Ureter (tissue), 1 donor: ENCODE data around the gene PRRC2A. TPM values are rescaled to one million over a fixed set of nuclear protein-coding genes. Genes with fewer than 3 reads are reported as not detected.

ENCODE experiments used
- DNase-seq: peaks from one replicate; pipeline ENCODE4 v3.0.0-alpha.2; 2020; ENCODE audit warnings: low spot score
- total RNA-seq: library from RNA; stranded (reverse); gene quantifications from one replicate; pipeline ENCODE4 v1.2.4, GENCODE V29; 2023
- donor health status: DM: yes; HTN: yes; CAD: no.

Gene PRRC2A
- total RNA-seq, 1 donor from 2014 or later, result 186 TPM

DNA sequence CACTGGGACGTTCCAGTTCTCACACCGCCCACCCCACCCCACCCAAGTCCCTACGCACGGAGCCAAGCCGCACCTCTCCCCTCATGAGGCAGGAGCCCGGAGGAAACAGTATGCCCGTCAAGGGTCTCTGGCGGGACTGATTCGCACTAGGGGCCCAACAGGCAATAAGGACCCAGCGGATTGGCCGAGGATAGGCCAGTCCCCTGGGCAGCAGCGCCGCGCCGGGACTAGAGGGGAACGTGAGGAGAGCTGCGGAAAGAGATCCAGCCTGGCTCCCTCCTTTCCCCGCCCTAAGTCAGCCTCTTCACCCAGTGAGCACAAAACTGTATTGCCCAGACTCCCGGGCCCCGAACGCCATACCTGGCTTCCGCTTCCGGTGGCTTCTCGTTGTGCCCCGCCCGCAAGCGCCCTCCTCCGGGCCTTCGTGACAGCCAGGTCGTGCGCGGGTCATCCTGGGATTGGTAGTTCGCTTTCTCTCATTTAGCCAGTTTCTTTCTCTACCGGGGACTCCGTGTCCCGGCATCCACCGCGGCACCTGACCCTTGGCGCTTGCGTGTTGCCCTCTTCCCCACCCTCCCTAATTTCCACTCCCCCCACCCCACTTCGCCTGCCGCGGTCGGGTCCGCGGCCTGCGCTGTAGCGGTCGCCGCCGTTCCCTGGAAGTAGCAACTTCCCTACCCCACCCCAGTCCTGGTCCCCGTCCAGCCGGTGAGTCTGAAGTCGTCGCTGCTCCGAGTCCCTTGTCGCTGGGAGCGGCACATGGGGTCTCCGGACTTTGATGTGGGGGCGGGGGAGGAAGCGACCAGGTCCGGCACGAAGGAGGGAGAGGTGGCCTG, 45.2 kb downstream of the PRRC2A start, which contains the start of gene CSNK2B:
TSS of gene CSNK2B (plus strand) at position 580 of the 836 bp plus-strand sequence. CDS start 752 bp downstream, outside the sequence.
- DNase-seq, result peak; percentile 99

DNA sequence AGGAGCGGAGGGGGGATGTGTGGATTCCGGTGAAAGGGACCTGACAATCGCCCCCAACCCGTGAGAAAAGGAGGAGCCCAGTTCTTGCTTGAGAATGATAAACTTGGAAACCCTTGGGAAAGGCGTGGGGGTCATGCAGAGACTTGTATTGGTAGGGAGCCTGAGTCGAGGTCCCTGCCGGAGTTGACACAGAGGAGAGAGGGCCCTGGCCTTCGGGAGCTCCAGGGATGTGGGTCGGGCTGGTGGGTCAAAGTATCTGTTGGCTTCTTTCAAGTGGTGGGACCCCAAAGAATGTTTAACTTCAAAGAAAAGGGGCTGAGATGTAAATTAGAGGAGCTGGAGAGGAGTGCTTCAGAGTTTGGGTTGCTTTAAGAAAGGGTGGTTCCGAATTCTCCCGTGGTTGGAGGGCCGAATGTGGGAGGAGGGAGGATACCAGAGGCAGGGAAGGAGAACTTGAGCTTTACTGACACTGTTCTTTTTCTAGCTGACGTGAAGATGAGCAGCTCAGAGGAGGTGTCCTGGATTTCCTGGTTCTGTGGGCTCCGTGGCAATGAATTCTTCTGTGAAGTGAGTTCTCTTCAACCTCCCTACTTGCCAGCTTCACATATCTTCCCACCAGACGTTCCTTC, 45.9 kb downstream of the PRRC2A start:
- no peak for DNase-seq

DNA sequence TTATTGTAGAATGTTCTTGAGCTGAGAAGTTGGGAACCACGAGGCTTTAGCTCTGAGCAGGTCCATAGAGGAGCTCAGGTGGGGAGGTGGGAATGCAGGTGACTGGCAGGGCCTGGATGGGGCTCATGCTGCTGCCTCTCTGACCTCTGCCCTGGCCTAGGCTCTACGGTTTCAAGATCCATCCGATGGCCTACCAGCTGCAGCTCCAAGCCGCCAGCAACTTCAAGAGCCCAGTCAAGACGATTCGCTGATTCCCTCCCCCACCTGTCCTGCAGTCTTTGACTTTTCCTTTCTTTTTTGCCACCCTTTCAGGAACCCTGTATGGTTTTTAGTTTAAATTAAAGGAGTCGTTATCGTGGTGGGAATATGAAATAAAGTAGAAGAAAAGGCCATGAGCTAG, 49.2 kb downstream of the PRRC2A start, which contains the start of gene LY6G5B:
TSS of gene LY6G5B (plus strand) at position 301 of the 400 bp plus-strand sequence. CDS start 975 bp downstream, outside the sequence.
- DNase-seq, result no peak

DNA sequence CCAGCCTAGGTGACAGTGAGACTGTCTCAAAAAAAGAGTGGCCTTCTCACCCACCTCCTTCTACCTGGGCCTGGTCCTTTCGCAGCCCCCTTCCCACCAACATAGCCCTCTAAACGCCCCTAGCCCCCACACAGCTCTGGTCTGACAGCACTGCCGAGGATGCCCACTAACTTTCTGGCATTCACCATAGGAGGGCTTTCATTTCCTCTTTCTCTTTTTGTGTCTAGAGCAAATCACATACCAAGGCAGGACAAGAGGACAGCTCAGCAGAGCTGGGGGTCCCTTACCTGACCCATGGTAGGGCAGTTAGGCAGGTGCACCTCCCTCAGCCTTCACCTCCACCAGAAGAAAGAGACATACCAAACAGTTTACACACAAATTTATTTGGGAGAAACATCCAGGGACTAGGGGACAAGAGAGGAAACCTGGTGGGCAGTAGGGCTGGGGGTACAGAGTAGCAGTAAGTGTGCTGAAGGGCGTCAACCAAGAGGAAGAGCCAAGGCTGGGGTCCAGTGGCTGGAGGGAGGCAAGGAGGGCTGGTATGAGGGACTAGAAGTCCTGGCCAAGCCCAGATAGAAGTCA, 55.9 kb downstream of the PRRC2A start:
- no peak for DNase-seq

DNA sequence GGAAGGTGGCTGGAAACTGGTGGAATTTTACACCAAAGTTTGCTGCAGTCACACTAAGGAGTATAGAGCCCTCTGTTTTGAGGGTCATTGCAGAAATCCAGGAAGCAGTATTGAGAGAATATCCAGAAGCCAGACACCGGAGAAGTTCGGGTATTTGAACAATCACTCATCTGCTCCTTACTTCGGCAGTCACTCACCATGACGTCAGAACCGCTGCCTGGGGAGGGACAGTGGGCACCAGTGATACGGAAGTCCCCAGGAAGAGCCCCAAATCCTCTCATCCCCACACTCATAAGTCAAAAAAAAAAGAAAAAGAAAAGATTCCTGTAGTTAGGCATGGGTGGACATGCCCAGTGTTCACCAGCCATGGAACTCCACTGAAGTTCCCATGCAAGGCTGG, 56.4 kb downstream of the PRRC2A start:
- DNase-seq, result no peak

DNA sequence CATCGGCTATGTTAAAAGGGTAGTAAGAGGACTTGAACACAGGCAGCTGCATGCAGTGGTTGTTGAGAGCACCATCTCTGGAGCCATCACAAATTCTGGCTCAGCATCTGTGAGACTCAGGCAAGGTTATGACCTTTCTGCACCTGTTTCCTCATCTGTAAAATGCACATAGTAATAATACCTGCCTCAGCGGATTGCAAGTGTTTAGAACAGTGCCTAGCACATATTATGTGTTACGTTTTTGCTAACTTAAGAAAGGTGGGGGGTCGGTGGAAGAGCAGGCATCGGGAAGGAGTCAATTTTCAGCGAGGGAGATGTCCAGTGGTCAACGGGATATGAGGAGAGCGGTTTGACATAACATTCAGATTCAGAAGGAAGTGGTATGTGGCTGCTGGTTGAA, 57.4 kb downstream of the PRRC2A start:
- DNase-seq, result no peak

DNA sequence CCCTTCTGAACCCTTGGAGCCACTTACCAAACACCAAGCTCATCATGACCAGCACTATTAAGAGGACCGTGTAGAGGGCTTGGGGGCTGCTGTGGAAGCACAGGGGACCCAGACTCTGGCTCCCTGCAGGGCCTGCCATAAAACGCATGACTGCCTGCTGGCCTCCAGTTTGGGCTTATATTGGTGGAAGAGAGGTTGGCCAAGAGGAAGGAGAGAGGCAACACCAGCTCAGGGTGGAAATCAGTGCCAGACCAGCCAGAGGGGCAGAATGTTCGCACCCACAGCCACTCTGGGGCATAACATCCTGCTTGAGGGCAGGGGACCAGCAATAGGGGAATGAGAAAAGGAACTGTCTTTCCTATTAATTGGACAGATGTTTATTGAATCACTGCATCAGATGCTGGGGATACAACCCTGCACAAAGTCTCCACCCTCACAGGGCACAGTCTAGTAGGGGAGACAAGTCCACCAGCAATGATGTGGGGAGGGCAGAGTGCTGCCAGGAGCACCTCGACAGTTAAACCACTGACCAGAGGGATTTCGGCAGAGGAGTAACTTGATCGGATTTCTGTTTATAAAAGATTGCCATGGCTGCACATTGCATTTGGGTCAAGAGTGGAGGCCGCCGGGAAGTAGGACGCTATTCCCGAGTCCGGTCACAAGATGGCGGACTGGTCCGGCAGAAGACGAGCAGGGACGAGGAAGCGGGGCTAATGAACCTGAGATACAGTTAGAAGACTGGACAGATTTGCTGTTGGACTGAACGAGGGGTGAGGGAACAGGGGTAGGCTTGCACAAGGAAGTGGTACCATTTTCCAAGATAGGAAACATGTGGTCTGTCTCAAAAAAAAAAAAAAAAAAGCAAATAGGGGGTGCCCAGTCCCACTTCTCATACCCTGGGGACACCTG, 60.0 kb downstream of the PRRC2A start, which contains the start of gene LY6G5C:
TSS of gene LY6G5C (minus strand) at position 842 of the 909 bp plus-strand sequence. CDS start at position 148, 694 bp downstream.
- DNase-seq, result peak; percentile 89

DNA sequence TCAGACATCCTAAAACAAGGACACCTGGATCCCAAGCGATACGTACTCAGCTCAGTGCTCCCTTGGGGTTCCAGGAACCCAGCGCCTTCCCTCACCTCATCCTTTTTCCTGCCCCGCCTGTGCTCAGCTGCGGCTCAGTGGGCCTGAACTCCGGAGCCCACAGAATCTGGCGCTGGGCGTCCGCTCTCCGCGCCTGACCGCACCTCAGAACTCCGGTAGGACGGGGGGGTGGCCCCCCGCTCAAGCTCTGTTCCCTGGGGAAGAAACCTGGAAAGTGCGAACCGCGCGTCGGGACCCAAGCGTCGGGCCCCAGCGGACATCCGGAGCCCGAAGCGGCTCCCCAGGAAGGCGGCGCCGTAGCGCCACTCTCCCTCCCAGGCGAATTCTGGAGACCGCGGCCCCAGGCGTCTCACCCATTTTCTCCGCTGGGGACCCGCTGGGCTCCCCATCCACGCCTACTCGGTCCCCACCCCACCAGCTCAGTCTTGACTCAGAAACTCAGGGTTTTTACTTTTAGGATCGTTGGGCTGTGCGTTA, 60.7 kb downstream of the PRRC2A start:
- DNase-seq, result no peak

DNA sequence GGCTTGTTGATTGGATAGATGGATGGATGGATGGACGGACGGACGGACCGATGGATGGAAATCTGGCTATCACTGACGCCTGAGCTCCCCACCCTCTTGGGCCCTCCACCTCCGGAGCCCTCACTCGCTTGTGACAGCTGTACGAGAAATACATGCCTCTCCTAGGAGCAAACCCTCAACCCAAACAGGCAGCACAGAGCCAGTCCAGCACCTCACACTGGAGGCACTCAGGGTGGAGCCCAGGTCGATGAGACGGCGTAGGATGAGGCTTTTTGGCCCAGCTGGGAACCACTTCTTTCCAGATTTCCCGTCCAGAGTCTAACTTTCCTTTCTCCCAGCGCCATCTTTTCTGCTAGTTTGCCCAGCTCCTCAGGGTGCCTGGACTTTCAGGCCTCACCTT, 63.1 kb downstream of the PRRC2A start:
- DNase-seq, result no peak

DNA sequence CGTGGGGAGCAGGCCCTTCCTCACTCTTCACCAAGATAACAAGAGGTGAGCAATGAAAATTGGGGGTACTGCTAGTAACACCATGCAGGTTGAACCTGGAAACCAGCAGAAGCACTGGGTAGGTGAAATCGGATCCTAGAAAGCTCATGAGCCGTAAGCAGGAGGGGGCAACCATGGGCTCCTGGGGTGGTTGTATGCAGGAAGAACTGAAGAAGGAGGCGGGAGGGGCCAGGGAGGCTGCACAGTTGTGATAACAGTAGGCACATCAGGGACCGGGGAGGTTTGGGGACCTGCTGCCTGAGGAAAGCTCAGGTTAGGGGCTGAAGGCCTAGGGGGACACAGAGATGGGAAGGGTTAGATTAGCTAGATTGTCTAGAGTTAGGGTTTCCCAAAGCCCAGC, 66.0 kb downstream of the PRRC2A start:
- no peak for DNase-seq

DNA sequence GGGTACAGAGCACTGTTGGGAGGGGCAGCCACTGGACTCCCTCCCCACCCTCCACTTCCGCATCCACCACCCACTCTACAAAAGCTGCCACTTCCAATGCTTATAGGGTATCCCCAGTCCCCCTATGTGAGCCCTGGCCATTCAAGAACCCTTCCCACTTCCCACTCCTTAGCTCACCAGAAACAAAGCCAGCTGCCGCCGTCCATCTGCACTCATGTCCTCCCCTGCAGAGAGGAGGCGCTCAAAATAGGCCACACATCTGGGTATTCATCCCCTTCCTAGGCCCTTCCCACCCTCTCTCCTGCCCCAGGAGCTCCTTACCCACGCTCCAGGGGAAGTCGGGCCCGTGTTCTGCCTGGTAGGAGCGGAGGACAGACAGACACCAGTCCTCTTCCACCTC, 66.8 kb downstream of the PRRC2A start:
- no peak for DNase-seq

Other genes with a start within 250 kb of the PRRC2A start
- gene MICA, start 217.1 kb upstream of the PRRC2A start, total RNA-seq, result 27.7 TPM
- 2.9 TPM for gene MICB, start 122.6 kb upstream of the PRRC2A start, total RNA-seq
- not detected for gene MCCD1, start 91.8 kb upstream of the PRRC2A start, total RNA-seq
- 368 TPM for gene DDX39B, start 78.7 kb upstream of the PRRC2A start, total RNA-seq
- gene ATP6V1G2, start 74.1 kb upstream of the PRRC2A start, total RNA-seq, result 0.65 TPM
- gene NFKBIL1, start 73.1 kb upstream of the PRRC2A start, total RNA-seq, result 21.9 TPM
- gene LTA, start 48.4 kb upstream of the PRRC2A start, total RNA-seq, result not detected
- 0.36 TPM for gene TNF, start 45.1 kb upstream of the PRRC2A start, total RNA-seq
- 0.42 TPM for gene LTB, start 38.3 kb upstream of the PRRC2A start, total RNA-seq
- 6.7 TPM for gene LST1, start 34.4 kb upstream of the PRRC2A start, total RNA-seq
- gene NCR3, start 27.7 kb upstream of the PRRC2A start, total RNA-seq, result not detected
- gene AIF1, start 5.5 kb upstream of the PRRC2A start, total RNA-seq, result 6.7 TPM
- 234 TPM for gene BAG6, start 31.9 kb downstream of the PRRC2A start, total RNA-seq
- gene APOM, start 35.2 kb downstream of the PRRC2A start, total RNA-seq, result 2.4 TPM
- 21.5 TPM for gene C6orf47, start 40.1 kb downstream of the PRRC2A start, total RNA-seq
- 15.3 TPM for gene GPANK1, start 44.3 kb downstream of the PRRC2A start, total RNA-seq
- gene CSNK2B, start 45.4 kb downstream of the PRRC2A start, total RNA-seq, result 149 TPM
- gene LY6G5B, start 49.3 kb downstream of the PRRC2A start, total RNA-seq, result 20.6 TPM
- 3.0 TPM for gene LY6G5C, start 60.4 kb downstream of the PRRC2A start, total RNA-seq
- 44.5 TPM for gene ABHD16A, start 82.6 kb downstream of the PRRC2A start, total RNA-seq
- gene LY6G6F, start 86.2 kb downstream of the PRRC2A start, total RNA-seq, result not detected
- gene LY6G6D, start 94.6 kb downstream of the PRRC2A start, total RNA-seq, result not detected
- gene LY6G6C, start 101.0 kb downstream of the PRRC2A start, total RNA-seq, result not detected
- 0.26 TPM for gene MPIG6B, start 102.7 kb downstream of the PRRC2A start, total RNA-seq
- 33.3 TPM for gene DDAH2, start 108.6 kb downstream of the PRRC2A start, total RNA-seq
- 276 TPM for gene CLIC1, start 115.8 kb downstream of the PRRC2A start, total RNA-seq
- 27.8 TPM for gene MSH5, start 119.3 kb downstream of the PRRC2A start, total RNA-seq
- 2.8 TPM for gene SAPCD1, start 141.9 kb downstream of the PRRC2A start, total RNA-seq
- 5.5 TPM for gene VWA7, start 156.6 kb downstream of the PRRC2A start, total RNA-seq
- 105 TPM for gene VARS1, start 175.0 kb downstream of the PRRC2A start, total RNA-seq
- gene LSM2, start 186.3 kb downstream of the PRRC2A start, total RNA-seq, result 35.6 TPM
- gene HSPA1L, start 194.6 kb downstream of the PRRC2A start, total RNA-seq, result 1.7 TPM
- gene HSPA1A, start 194.8 kb downstream of the PRRC2A start, total RNA-seq, result 191 TPM
- 163 TPM for gene HSPA1B, start 207.0 kb downstream of the PRRC2A start, total RNA-seq
- 29.2 TPM for gene NEU1, start 242.1 kb downstream of the PRRC2A start, total RNA-seq